ENCODE measurements around the gene GAGE12G. TPM values are rescaled to one million over a fixed set of nuclear protein-coding genes. Genes with fewer than 3 reads are reported as not detected.

Gene GAGE12G
- total and polyA plus RNA-seq, 7 experiments from 2014 or later: not detected

Other genes with a start within 250 kb of the GAGE12G start
- not detected for gene GAGE12J, start 248.4 kb upstream of the GAGE12G start, total RNA-seq
- gene GAGE12J, start 248.4 kb upstream of the GAGE12G start, polyA plus RNA-seq: not detected
- not detected for gene GAGE13, start 238.8 kb upstream of the GAGE12G start, total RNA-seq
- not detected for gene GAGE13, start 238.8 kb upstream of the GAGE12G start, polyA plus RNA-seq
- gene GAGE12C, start 38.2 kb upstream of the GAGE12G start, total RNA-seq: not detected
- gene GAGE12C, start 38.2 kb upstream of the GAGE12G start, polyA plus RNA-seq: not detected
- gene GAGE12D, start 28.7 kb upstream of the GAGE12G start, total RNA-seq: not detected
- not detected for gene GAGE12D, start 28.7 kb upstream of the GAGE12G start, polyA plus RNA-seq
- gene GAGE12E, start 19.1 kb upstream of the GAGE12G start, total RNA-seq: not detected
- not detected for gene GAGE12E, start 19.1 kb upstream of the GAGE12G start, polyA plus RNA-seq
- not detected for gene GAGE12F, start 9.6 kb upstream of the GAGE12G start, total RNA-seq
- gene GAGE12F, start 9.6 kb upstream of the GAGE12G start, polyA plus RNA-seq: not detected
- not detected for gene GAGE12H, start 9.5 kb downstream of the GAGE12G start, total RNA-seq
- gene GAGE12H, start 9.5 kb downstream of the GAGE12G start, polyA plus RNA-seq: not detected
- not detected for gene GAGE2A, start 19.1 kb downstream of the GAGE12G start, total RNA-seq
- not detected for gene GAGE2A, start 19.1 kb downstream of the GAGE12G start, polyA plus RNA-seq
- not detected for gene GAGE1, start 28.6 kb downstream of the GAGE12G start, total RNA-seq
- gene GAGE1, start 28.6 kb downstream of the GAGE12G start, polyA plus RNA-seq: not detected
- not detected for gene PAGE1, start 125.6 kb downstream of the GAGE12G start, total RNA-seq
- gene PAGE1, start 125.6 kb downstream of the GAGE12G start, polyA plus RNA-seq: not detected